Measurements from ENCODE around the gene MPPE1. TPM values are rescaled to one million over a fixed set of nuclear protein-coding genes. Genes with fewer than 3 reads are reported as not detected.

The MPPE1 gene
- total and polyA plus RNA-seq, 9 of the 15 experiments (the other 6 are each of a cell fraction or from before 2014, with no cell fraction given), result 10.7 to 19.5 (median 13.3) TPM

GRCh38 chr18:11948852-11949523 lies 40.9 kb upstream of the MPPE1 start (continued):
- TF ChIP-seq, protein P1, sequence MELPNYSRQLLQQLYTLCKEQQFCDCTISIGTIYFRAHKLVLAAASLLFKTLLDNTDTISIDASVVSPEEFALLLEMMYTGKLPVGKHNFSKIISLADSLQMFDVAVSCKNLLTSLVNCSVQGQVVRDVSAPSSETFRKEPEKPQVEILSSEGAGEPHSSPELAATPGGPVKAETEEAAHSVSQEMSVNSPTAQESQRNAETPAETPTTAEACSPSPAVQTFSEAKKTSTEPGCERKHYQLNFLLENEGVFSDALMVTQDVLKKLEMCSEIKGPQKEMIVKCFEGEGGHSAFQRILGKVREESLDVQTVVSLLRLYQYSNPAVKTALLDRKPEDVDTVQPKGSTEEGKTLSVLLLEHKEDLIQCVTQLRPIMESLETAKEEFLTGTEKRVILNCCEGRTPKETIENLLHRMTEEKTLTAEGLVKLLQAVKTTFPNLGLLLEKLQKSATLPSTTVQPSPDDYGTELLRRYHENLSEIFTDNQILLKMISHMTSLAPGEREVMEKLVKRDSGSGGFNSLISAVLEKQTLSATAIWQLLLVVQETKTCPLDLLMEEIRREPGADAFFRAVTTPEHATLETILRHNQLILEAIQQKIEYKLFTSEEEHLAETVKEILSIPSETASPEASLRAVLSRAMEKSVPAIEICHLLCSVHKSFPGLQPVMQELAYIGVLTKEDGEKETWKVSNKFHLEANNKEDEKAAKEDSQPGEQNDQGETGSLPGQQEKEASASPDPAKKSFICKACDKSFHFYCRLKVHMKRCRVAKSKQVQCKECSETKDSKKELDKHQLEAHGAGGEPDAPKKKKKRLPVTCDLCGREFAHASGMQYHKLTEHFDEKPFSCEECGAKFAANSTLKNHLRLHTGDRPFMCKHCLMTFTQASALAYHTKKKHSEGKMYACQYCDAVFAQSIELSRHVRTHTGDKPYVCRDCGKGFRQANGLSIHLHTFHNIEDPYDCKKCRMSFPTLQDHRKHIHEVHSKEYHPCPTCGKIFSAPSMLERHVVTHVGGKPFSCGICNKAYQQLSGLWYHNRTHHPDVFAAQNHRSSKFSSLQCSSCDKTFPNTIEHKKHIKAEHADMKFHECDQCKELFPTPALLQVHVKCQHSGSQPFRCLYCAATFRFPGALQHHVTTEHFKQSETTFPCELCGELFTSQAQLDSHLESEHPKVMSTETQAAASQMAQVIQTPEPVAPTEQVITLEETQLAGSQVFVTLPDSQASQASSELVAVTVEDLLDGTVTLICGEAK (IDR thresholded peaks at IDR 0.05), result no peak
- TF ChIP-seq, protein P1 (CRISPR knock-in tag; IDR thresholded peaks at IDR 0.05), result no peak
- TF ChIP-seq, protein P2, sequence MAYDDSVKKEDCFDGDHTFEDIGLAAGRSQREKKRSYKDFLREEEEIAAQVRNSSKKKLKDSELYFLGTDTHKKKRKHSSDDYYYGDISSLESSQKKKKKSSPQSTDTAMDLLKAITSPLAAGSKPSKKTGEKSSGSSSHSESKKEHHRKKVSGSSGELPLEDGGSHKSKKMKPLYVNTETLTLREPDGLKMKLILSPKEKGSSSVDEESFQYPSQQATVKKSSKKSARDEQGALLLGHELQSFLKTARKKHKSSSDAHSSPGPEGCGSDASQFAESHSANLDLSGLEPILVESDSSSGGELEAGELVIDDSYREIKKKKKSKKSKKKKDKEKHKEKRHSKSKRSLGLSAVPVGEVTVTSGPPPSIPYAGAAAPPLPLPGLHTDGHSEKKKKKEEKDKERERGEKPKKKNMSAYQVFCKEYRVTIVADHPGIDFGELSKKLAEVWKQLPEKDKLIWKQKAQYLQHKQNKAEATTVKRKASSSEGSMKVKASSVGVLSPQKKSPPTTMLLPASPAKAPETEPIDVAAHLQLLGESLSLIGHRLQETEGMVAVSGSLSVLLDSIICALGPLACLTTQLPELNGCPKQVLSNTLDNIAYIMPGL (CRISPR knock-in tag; IDR thresholded peaks at IDR 0.05), result no peak
- no peak for TF ChIP-seq MYC (IDR thresholded peaks at IDR 0.05; ENCODE audit: low read depth, low read length)
- no peak for TF ChIP-seq MYC (CRISPR knock-in tag; IDR thresholded peaks at IDR 0.05; ENCODE audit: borderline replicate concordance, low read depth)
